Lung (tissue), 12 donors: Measurements from ENCODE around the gene CLDN9. TPM values are rescaled to one million over a fixed set of nuclear protein-coding genes. Genes with fewer than 3 reads are reported as not detected.

Experiments used
- ATAC-seq: fragments of 200-7000 bp; cut with Tn5 transposase; one replicate; pipeline ENCODE4 v1.9.1; 2020; ENCODE audit warnings: moderate number of reproducible peaks; ENCODE audit not compliant: insufficient read depth, low FRiP score
- DNase-seq, 3 donors: peaks; one replicate each; pipeline ENCODE4 v3.0.0-alpha.2; 2013 to 2017
- H3K27ac ChIP-seq, 2 donors: one replicate each; pipeline ENCODE4 v1.5.1; 2013; ENCODE audit warnings: mild to moderate bottlenecking in 2 of 2, moderate library complexity in 2 of 2, control low read depth in 1 of 2, inconsistent platforms in 1 of 2, low read depth in 1 of 2, low read length in 1 of 2
- H3K27me3 ChIP-seq, 3 donors: one replicate each; pipeline ENCODE4 v1.5.1; 2013; ENCODE audit warnings: low read length in 2 of 3; ENCODE audit not compliant: control insufficient read depth in 3 of 3, insufficient read depth in 3 of 3
- H3K36me3 ChIP-seq, 4 donors: one replicate each; pipeline ENCODE4 v1.5.1; 2013; ENCODE audit warnings: low read length in 4 of 4, mild to moderate bottlenecking in 1 of 4, moderate library complexity in 1 of 4; ENCODE audit not compliant: control insufficient read depth in 4 of 4, insufficient read depth in 4 of 4
- H3K4me1 ChIP-seq, 5 donors: one replicate each; pipeline ENCODE4 v1.5.1; 2013; ENCODE audit warnings: low read length in 5 of 5, mild to moderate bottlenecking in 2 of 5, moderate library complexity in 1 of 5; ENCODE audit not compliant: control insufficient read depth in 5 of 5, insufficient read depth in 5 of 5
- H3K4me3 ChIP-seq: one replicate; pipeline ENCODE4 v1.5.1; 2013; ENCODE audit warnings: mild to moderate bottlenecking, control low read depth, moderate library complexity
- H3K9ac ChIP-seq, 2 donors: one replicate each; pipeline ENCODE4 v1.5.1; 2013; ENCODE audit warnings: low read length in 2 of 2, control low read depth in 1 of 2; ENCODE audit not compliant: insufficient read depth in 1 of 2
- H3K9me3 ChIP-seq, 4 donors: one replicate each; pipeline ENCODE4 v1.5.1; 2013; ENCODE audit warnings: low read length in 3 of 4, mild to moderate bottlenecking in 1 of 4, moderate library complexity in 1 of 4; ENCODE audit not compliant: control insufficient read depth in 4 of 4, insufficient read depth in 3 of 4
- WGBS, 2 donors: extraction: QIAGEN DNeasy Blood & Tissue Kit; methylation state at CpG; one replicate each; pipeline ENCODE4 v1.1.7; 2013; 5-methylcytosine and 5-hydroxymethylcytosine counted together
- polyA plus RNA-seq, 2 donors: library from polyadenylated mRNA; stranded (reverse); fragments of 200-250 nt; gene quantifications; one replicate each; pipeline ENCODE4 v1.2.1, GENCODE V29; 2013
- total RNA-seq, 2 donors: library from RNA; depleted of rRNA in 1 of 2; stranded (reverse); fragments of >200 nt in 1 of 2; gene quantifications; one replicate each; pipeline ENCODE4 v1.2.1, GENCODE V29; 2014 to 2021
- TF ChIP-seq, protein P1 (sequence below): IDR thresholded peaks from 2 replicates; pipeline ENCODE4 v1.5.1; 2012; ENCODE audit warnings: mild to moderate bottlenecking; ENCODE audit errors: control extremely low read depth, extremely low read depth
- donor health status: control.
- donor health status: control.
- donor health status: Bipolar disorder and iron deficiency.
- donor health status: healthy.
- donor health status: DM: yes; HTN: yes; CAD: no.

The CLDN9 gene
- total and polyA plus RNA-seq, 4 donors, result 0.91 to 5.3 (median 1.3) TPM

DNA sequence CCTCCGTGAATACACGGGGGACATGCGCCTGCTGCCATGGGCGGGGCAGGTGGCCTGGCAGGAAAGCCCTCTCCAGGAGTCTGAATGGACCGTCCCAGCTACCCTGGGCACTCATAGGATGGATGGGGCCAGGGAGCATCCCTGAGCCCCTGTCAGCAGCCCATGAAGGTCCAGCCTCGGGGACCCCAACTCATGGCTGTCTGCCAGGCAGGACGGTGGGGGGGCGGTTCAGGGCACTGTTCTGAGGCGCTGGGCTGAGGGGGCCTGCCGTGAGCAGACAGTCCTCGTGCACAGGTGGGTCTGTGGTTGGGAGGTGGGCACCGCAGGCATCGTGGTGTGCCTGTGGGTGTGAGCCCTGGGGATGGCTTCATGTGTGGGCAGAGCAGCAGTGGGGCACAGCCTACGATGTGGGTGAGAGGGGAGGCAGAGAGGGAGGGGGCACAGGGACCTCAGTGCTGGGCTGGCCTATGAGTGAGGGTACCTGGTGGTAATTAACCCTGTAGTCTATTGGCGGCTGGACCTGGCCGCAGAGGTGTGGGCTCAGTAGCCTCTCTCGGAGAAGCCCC is 26.0 kb upstream of the CLDN9 start:
- ATAC-seq (no peak), DNase-seq (no peak)
- Histone ChIP-seq H3K27ac (no peak overlapping the region), H3K9me3 (no peaks in the 10 kb centered on the region), H3K4me1 (peaks cover 0 to 42% (median 12%) of the 10 kb centered on the region in 5 donors), H3K27me3 (no peaks in the 10 kb centered on the region), H3K4me3 (no peak overlapping the region), H3K36me3 (no peaks in the 10 kb centered on the region), H3K9ac (no peak overlapping the region)
- TF ChIP-seq, protein P1, sequence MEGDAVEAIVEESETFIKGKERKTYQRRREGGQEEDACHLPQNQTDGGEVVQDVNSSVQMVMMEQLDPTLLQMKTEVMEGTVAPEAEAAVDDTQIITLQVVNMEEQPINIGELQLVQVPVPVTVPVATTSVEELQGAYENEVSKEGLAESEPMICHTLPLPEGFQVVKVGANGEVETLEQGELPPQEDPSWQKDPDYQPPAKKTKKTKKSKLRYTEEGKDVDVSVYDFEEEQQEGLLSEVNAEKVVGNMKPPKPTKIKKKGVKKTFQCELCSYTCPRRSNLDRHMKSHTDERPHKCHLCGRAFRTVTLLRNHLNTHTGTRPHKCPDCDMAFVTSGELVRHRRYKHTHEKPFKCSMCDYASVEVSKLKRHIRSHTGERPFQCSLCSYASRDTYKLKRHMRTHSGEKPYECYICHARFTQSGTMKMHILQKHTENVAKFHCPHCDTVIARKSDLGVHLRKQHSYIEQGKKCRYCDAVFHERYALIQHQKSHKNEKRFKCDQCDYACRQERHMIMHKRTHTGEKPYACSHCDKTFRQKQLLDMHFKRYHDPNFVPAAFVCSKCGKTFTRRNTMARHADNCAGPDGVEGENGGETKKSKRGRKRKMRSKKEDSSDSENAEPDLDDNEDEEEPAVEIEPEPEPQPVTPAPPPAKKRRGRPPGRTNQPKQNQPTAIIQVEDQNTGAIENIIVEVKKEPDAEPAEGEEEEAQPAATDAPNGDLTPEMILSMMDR, result no peak
- 79% methylated on average over 17 of the region's 17 CpGs for WGBS, 2 donors

DNA sequence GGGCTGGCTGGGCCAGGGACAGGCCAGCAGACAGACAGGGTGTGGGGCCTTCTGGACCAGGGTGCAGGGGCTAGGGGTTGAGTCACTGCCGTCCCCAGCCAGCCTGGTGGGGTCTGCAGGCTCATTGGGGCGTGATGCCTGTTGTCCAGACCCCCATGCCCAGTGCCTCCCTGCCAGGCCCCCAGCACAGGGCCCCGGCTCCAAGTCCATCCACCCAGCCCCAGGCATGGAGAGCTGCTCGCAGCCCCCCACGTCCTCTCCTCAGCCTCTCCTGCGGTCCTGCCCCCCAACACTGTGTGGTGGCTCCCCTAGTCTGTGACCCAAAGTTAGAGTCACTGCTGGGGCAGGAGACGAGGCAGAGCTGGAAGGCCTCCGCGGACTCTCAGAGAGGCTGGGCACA is 25.4 kb upstream of the CLDN9 start:
- no peaks in the 10 kb centered on the region for H3K9me3 ChIP-seq
- no peaks in the 10 kb centered on the region for H3K36me3 ChIP-seq
- TF ChIP-seq, protein P1, result no peak
- no peaks in the 10 kb centered on the region for H3K27me3 ChIP-seq
- no peak overlapping the region for H3K9ac ChIP-seq
- DNase-seq, result no peak
- 84 to 85% methylated on average over 9 of the region's 9 CpGs for WGBS, 2 donors
- no peak overlapping the region for H3K27ac ChIP-seq
- no peak overlapping the region for H3K4me3 ChIP-seq
- no peak for ATAC-seq
- peaks cover 0 to 41% (median 12%) of the 10 kb centered on the region in 5 donors for H3K4me1 ChIP-seq

DNA sequence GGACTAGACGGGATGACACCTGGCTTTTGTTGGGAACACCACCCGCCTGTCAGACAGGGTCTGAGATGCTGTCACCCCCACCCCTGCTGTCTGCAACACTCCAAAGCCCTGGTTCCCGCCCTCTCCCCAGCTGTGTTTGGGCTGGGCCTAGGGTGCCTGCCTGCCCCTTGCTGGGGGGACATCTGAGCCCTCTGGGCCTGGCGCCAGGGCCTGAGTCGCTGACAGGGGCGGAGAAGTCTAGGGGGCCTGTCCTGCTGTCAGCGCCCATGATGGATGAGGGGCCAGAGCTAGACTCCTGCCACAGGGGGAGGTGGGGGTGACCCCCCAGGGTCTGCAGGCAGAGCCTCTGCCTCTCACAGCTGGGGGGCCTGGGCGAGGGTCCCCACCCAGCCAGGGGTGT is 24.9 kb upstream of the CLDN9 start:
- H3K27ac ChIP-seq, result no peak overlapping the region
- peaks cover 0 to 41% (median 12%) of the 10 kb centered on the region in 5 donors for H3K4me1 ChIP-seq
- no peaks in the 10 kb centered on the region for H3K27me3 ChIP-seq
- no peak overlapping the region for H3K9ac ChIP-seq
- DNase-seq (peak; percentile 92 to 93 (median 92)), ATAC-seq (no peak)
- TF ChIP-seq, protein P1, result no peak
- no peaks in the 10 kb centered on the region for H3K9me3 ChIP-seq
- H3K4me3 ChIP-seq, result no peak overlapping the region
- no peaks in the 10 kb centered on the region for H3K36me3 ChIP-seq
- WGBS, 2 donors, result 62 to 77% methylated on average over 8 of the region's 8 CpGs

DNA sequence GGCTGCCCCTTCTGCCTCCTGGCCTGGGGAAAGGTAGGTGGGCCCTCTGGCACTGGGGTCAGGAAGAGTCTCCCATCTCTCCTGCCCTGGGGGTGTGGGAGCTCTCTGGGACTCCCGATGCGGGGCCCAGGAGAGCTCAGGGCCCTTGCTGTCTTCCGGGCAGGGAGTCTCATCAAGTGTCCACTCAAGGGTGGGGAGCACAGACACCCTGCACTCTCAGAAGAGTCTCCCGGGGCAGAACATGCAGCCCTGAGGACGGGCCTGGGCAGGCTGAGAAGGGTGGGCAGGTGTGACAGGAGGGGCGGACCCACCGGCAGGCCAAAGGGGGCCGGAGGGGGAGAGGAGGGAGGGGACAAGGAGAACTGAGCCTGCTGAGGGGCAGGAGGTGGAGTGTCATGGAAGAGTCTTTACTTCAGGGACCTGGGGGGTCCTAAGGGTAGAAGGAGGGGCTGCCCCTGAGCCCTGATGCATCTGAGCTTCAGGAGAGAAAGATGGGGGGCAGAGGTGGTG is 24.1 kb upstream of the CLDN9 start:
- DNase-seq, result no peak
- TF ChIP-seq, protein P1, result no peak
- Histone ChIP-seq H3K27me3 (no peaks in the 10 kb centered on the region), H3K4me3 (no peak overlapping the region), H3K4me1 (peaks cover 0 to 41% (median 12%) of the 10 kb centered on the region in 5 donors), H3K27ac (no peak overlapping the region), H3K9me3 (no peaks in the 10 kb centered on the region), H3K36me3 (no peaks in the 10 kb centered on the region), H3K9ac (no peak overlapping the region)
- no peak for ATAC-seq
- 62 to 77% methylated on average over 8 of the region's 8 CpGs for WGBS, 2 donors
